Measurements from ENCODE around the gene ACADS.

The ACADS gene

DNA sequence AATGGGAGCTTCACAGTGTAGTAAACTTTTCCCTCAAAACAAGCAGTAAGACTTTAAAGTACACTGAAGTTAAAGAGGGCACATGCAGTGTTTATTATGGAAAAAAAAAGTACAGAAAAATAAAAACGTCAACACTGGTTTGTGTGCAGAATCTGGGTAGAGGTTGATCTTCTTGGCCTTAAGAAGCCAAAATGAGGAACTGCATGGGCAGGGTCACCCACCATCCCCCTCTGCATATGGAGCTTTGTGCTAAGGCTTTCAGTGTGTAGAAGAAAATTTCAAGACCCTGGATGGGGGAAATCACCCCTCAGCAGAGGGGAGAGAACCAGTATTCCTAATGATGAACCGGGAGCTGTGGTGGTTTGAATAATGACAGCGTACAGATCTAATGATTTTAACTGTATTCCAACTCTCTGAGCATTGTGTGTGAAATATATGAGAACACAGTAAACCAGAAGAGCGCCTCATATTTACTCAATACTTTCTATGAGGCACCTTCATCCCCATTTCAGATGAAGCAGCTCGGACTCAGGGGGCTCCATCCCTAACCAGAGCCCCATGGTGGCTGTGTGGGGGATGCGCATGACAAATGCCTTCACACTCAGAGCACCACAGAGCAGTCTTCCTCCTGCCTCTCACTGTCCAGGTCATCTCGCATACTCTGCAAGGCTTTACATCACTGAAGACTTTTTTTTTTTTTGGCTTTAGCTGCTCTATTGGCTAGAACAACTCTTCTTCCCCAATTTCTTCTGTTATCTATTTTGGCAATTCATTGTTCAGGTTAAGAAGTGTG, 33.4 kb downstream of the ACADS start:
- DNase-seq (ENCODE audit: low spot score) = no peak

DNA sequence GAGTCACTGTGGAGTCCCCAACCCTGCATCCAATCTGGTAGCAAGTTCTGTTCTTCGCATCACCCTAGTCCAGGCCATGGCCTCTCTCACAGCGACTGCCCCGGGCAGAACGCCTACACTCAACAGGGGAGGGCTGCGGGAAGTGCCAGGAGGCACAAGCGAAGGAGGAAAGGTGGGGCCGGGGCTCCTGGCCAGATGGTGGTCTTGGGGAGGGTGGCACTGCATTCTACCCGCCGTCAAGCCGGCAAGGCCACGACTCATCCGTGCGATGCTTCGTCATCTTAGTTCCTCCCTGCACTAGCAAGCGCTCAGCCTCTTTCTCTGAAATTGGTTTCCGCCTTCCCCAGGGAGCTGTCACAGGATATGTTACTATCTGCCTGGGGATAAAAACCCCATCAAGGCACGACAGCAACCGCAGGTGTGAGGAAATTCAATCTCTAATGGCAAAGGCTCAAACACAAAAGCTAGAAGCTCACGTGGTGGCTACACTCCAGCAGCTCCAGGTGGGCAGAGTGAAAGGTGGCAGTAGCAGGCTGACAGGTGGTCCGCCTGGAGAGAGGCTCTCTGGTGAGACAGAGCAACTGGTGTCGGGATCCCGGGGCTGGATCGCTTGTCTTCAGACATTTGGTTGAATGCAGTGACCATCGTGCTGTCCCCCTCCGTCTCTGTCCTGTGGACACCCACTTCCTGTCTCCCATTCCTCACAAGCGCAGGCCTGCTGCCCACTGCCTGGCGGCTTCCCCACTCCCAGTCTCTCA, 34.1 kb downstream of the ACADS start:
- DNase-seq (ENCODE audit: low spot score) = no peak

DNA sequence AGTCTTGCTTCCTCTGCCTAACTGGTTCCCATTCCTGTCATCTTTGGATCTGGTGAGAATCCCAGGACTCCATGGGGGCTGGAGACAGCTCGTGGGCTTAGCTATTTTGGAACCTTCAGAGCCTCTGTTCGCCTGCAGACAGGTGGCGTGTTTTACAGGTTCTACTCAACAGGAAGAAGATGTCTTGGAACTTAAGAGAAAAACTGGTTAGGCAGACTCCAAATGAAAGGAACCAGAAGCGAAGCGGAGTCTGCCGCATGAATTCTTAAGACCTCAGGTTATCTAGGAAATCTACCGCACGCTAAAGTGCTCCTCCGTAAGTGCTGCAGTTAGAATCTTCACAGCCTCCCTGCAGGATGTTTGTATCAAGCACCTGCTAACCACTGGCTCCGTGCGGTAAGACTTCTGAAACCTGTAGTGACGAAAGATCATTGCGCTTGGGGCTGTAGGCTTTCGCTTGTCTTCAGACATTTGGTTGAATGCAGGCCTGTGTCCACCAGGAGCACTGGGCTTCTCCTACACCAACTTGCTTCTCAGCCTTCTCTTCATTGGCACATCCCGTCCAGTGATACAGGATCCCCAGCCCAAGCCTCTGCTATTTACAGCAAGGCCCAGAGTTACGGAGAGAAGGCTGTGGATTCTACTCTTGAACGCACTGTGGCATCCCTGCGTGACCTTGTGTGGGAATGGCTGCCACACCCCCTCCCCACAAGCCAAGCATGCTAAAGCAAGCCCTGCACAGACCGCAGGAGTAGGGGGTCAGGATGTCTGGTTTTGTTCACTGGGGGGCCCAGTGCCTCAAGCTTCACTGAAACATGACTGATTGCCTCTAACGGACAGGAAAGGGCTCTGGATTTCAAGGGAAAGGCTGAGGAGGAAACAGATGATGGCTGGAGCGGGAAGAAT, 35.0 kb downstream of the ACADS start:
- DNase-seq (ENCODE audit: low spot score) = no peak

DNA sequence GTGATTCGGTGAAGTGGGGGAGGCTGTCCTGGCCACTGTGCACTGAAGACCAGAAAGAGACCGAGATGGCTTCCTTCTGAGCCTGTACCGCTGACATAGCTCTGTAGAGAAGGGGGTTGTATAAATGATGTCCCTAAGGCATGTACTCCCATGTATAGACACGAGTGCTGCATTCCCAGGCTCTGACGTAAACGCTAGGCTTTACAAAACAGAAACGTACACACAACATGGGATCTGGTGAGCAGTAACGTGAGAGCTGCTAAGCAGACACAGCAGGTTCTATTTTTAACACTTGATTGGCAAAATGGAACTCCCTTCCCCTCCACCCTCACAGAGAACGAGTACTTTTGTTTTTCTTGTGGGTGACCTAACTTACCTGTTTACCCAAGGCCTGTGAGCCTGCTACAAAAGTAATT, 35.9 kb downstream of the ACADS start:
- no peak for DNase-seq (ENCODE audit: low spot score)

DNA sequence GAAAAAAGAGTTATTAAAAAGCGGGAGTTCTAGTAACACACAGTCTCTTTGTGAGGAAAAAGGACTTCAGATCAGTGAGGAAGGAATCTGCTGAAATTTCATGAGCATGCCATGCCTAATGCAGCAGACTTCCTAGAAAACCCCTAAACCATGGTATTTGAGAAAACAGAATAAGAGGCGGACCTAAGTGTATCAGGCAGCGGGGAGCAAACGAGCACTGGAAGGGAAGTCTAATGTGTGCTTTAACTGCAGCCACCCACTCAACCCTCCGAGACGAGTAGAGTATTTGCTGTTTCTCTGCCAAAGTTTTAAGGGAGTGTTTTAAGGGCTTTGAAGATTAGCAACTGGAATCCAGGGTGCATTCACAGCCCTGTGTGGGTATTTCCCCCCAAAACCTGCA, 36.5 kb downstream of the ACADS start:
- no peak for DNase-seq (ENCODE audit: low spot score)

DNA sequence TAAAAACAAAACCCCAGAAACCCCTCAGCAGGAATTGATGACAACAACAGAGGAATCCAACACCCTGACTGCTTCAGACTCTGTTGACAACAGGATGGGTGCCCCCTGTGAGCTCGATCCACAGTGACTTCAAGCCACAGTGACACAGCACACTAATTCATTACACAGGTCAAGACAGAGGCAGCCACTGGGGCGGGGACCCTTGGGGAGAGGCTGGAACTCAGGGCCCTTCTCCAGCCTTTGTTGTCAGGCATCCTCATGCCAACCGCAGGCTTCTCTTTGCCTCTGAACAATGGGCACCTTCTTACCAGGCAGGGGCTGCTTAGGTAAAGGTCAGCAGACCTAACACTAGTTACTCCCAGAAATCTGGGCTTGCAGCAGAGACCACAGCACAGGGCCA, 37.6 kb downstream of the ACADS start:
- DNase-seq (ENCODE audit: low spot score) = no peak

DNA sequence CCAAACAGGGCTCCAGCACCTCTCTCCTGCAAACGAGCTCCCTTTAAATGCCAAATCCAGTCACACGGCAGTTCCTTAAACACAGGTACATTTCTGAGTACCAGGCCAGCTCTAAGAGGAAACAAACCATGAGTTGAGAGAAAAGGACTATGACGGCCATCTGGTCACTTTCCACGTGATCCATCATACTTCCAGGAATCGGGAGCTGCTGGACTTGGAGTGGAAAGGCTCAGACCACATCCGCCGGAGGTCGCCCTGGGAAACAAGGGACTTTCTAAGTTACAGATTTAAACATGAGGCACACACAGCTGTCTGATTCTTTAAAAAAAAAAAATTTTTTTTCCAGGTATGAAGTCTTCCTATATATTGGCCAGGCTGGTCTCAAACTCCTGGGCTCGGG, 39.2 kb downstream of the ACADS start:
- DNase-seq (ENCODE audit: low spot score) = no peak

DNA sequence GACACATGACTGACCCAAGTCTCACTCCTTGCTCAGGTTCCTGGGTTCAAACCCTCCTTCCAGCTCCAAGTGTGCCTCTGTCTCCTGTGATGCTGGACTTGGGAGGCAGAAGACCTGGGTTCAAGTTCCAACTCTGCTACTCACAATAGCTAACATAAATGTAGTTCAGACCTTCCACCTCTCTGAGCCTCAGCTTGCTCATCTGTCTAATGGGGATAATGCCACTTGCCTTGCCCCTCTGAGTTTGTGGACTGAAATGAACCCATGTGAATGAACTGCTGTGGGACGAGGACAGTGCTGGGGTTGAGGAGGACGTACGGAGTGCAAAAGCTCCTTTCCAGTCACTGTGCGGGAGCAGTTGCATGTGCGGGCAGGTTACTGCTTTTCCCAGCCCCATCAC, 40.9 kb downstream of the ACADS start:
- no peak for DNase-seq (ENCODE audit: low spot score)

DNA sequence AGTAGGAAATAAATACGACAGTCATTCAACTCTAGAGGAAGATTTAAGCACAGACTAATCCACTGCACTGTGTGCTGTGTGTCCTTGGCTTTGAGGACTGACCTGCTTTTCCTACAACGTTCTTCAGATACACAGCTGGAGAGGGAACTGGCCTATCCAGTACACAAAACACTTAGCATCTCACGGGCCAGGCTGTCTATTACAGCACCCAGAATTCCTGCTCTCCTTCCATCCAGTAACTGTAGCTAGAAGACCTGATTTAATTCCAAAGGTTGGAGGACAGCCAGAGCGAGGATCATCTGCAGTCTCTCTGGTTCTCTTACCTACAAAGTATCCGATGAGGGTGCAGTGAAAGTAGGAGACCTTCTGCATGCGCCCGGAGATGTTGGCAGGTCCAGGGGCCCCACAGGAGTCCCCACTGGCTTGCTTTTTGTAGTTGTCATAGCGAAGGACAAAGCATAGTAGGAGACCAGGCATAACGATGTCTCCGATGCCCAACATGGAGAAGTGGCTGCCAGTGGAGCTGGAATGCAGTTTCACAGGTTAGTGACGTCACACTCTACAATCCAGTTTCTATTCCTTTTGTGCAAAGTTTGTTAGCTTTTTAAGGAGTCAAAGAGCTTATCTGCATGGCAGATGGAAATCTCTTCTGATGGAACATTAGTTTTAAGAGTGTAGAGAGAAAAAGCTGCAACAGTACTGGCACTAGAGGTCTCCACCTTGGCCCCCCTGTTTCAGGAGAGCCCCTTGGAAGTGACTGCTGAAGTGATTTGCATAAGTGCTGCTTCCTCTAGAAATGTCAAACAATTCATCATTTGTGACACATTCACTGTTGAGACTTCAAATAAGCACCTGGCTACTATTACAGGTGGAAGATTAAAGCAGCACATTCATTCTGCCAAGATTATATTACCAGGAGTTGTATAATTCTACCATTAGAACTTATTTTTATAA, 41.7 kb downstream of the ACADS start:
- DNase-seq (ENCODE audit: low spot score) = no peak

DNA sequence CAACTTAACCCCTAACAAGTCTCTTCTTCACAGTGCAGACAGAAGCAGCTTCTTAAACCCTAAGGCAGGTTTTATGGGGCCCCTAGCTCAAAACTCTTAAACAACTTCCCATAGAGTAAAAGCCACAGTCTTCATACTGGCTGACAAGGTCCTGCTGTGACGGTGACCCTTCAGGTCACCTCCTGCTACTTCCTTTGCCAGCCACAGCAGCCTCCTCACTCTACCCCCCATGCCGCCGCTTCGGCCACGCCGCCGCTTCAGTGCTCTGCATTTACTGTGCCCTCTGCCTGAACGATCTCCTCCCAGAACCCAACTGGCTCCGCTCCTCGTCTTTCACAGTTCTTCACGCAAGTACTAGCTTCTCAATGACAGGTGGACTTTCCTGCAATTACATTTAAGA, 45.5 kb downstream of the ACADS start:
- peak; percentile 87 for DNase-seq (ENCODE audit: low spot score)

DNA sequence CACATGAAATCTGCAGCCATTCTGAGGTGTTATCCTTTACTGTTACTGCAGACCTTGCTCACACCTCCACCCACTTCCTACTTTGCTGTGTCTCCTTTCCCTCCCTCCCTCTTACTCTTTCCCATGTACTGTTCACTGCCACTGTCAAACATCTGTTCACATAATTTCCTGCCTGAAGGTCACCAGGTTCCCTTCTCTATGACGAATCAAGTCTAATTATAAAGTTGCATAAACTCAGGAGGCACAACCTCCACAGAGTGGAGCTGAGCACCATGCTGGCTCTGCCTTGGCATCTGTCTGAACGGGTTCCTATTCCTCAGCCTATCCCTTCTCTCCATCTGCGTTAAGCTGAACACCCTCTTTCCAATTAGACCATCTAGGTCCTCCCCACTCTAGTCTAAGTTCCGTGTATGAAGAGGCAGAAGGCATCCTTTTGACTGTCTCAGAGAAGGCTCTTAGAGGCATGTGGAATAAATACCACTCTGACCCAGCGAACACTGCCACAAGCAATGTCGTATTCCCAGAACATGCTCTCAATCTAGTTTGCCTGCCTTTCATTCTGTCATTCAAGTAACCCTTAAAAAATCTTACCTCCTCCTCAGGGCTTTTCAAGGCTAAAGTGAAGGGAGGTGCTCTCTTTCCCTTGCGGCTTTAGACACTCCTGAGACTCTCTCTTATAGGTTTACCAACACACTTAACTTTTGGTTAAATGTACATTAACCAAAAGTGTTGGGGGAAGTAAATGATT, 48.7 kb downstream of the ACADS start:
- DNase-seq (ENCODE audit: low spot score) = no peak

DNA sequence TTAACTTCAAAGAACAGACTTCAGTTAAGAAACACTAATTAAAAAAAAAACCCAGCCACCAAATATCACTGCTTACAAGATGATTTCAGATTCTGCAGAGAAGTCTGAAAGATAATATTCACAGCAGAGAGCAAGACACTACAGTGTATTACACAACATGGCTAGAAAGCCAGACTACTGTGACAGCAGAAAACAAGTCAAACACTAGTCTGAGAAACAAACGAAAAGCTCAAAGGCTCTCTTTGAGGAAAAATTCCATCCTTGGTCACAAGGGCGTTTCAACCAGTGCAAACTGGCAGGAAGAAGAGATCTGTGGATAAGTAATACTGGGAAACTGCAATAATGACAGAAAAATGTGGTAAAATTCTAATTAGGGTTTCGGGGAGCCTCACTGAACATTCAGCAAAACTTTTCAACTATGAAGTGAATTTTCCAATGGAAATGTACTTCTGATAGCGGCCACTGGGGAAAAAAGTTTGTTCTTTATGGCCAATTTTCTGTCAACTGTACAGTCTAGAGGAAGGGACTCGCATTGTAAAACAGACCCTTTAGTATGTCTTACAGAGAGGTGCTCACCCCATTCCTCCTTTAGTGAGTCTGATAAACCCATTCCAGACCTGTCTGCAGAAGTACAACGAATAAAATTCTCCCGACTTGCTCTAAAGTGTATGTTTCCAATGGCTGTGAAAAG, 50.4 kb downstream of the ACADS start:
- DNase-seq (ENCODE audit: low spot score) = no peak

DNA sequence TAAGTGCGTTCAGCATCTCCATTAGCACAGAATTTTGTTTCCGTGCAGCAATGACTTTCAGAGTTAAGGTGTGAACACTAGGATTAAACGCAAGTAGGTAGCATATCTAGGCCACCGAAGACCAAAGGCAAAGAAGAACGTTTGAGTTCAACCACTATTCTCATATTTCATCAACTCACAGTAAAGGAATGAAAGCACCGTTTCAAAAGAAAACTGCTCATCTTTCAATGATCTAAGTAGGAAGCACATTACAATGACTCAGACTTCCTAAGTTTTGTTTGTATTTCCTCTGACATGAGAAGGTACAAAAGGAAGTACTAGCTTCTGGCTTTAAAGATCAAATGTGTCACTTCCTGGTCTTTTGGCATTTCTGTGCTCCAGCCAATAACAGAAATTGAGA, 57.6 kb downstream of the ACADS start:
- no peak for DNase-seq (ENCODE audit: low spot score)

DNA sequence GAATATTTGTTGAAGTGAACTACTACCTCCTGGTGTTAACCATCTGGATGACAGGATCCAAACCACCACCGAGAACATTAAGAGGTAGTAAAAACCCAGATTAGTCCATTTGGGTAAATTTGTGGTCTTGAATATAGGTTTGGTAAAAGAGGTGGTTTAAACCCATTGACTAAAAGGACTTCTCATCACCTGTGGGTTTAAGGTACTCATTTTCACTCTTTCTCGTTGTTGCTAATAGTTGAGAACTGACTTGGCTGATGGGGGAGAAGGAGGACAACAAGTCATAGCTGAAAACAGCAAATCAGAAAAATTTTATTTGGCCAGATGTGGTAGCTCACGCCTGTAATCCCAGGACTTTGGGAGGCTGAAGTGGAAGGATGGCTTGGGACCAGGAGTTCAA, 59.2 kb downstream of the ACADS start:
- DNase-seq (ENCODE audit: low spot score) = no peak

DNA sequence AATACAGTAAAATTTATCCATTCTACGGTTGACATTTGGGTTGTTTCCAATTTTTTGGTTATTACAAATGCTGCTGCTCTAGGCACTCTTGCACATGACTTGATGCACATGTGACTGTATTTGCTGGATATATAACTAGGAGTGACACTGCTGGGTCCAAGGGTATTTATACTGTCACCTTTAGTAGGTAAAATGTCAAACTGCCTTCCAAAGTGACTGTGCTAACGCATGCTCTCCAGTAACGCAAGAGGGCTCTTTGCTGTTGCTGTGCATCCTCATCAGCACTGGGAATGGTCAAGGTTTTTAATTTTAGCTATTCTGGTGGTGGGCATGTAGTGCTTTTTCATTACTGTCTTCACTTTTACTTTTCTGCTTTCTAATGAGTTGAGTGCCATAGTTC, 62.3 kb downstream of the ACADS start:
- no peak for DNase-seq (ENCODE audit: low spot score)
